WTC11 (cell line): Measurements from ENCODE around the gene UBE2H. TPM values are rescaled to one million over a fixed set of nuclear protein-coding genes. Genes with fewer than 3 reads are reported as not detected.

Source experiments
- ATAC-seq: fragments of 200-7000 bp; cut with Tn5 transposase; 2 replicates; pipeline ENCODE4 v1.10.0; 2021; ENCODE audit warnings: mild to moderate bottlenecking, moderate library complexity
- CTCF ChIA-PET: fragments of 300-600 bp; sonication (Branson Sonifier 250); formaldehyde crosslinking; loops from one replicate; lab custom pipeline; 2021; ENCODE audit warnings: antibody characterized with exemption; lab: Charles Lee
- POLR2A ChIA-PET: fragments of 350-600 bp; sonication (Branson Sonifier 250); formaldehyde crosslinking; loops from one replicate; lab custom pipeline; 2021; ENCODE audit warnings: antibody characterized with exemption; lab: Charles Lee
- DNase-seq: peaks from one replicate; pipeline ENCODE4 v3.0.0; 2021; ENCODE audit warnings: low spot score
- H3K27ac Mint-ChIP-seq: 2 replicates; pipeline ENCODE4 v1.8.0; 2021; ENCODE audit warnings: mixed read lengths
- H3K27me3 Mint-ChIP-seq: 2 replicates; pipeline ENCODE4 v1.8.0; 2021; ENCODE audit warnings: low read depth, mild to moderate bottlenecking, moderate library complexity, mixed read lengths
- H3K36me3 Mint-ChIP-seq: 2 replicates; pipeline ENCODE4 v1.8.0; 2021; ENCODE audit warnings: mixed read lengths
- H3K4me1 Mint-ChIP-seq: 2 replicates; pipeline ENCODE4 v1.8.0; 2022; ENCODE audit warnings: mixed read lengths
- H3K4me3 Mint-ChIP-seq: 2 replicates; pipeline ENCODE4 v1.8.0; 2021; ENCODE audit warnings: mild to moderate bottlenecking, moderate library complexity, mixed read lengths
- H3K9me3 Mint-ChIP-seq: 2 replicates; pipeline ENCODE4 v1.8.0; 2021; ENCODE audit warnings: mixed read lengths
- FOXK1 ChIP-seq: sonication (generic); formaldehyde crosslinking; IDR thresholded peaks from 2 replicates; pipeline ENCODE4 v1.8.0; 2022; ENCODE audit warnings: mild to moderate bottlenecking, moderate library complexity, missing genetic modification reagents
- GABPB1 ChIP-seq: sonication (generic); formaldehyde crosslinking; IDR thresholded peaks from 2 replicates; pipeline ENCODE4 v1.8.1; 2023; ENCODE audit warnings: mild to moderate bottlenecking, missing genetic modification reagents
- HMGA2 ChIP-seq: fragments of 250-450 bp; sonication (Bioruptor Pico); IDR thresholded peaks from 2 replicates; pipeline ENCODE4 v1.4.0; 2021; ENCODE audit warnings: mild to moderate bottlenecking, moderate library complexity
- MXD4 ChIP-seq: fragments of 250-450 bp; sonication (Bioruptor Pico); IDR thresholded peaks from 2 replicates; pipeline ENCODE4 v1.8.0; 2021; ENCODE audit warnings: mild to moderate bottlenecking, moderate library complexity, borderline replicate concordance
- NFATC4 ChIP-seq: fragments of 250-450 bp; sonication (Bioruptor Pico); IDR thresholded peaks from 2 replicates; pipeline ENCODE4 v1.9.0; 2021; ENCODE audit warnings: mild to moderate bottlenecking
- NFE2L1 ChIP-seq: sonication (generic); formaldehyde crosslinking; IDR thresholded peaks from 2 replicates; pipeline ENCODE4 v1.8.1; 2023; ENCODE audit warnings: missing genetic modification reagents
- NR2C2 ChIP-seq: sonication (generic); formaldehyde crosslinking; IDR thresholded peaks from 2 replicates; pipeline ENCODE4 v1.8.0; 2022; ENCODE audit warnings: mild to moderate bottlenecking, missing genetic modification reagents
- SMAD4 ChIP-seq: sonication (generic); formaldehyde crosslinking; IDR thresholded peaks from 2 replicates; pipeline ENCODE4 v1.8.0; 2022; ENCODE audit warnings: mild to moderate bottlenecking, missing genetic modification reagents
- SOX15 ChIP-seq: fragments of 250-450 bp; sonication (Bioruptor Pico); IDR thresholded peaks from 2 replicates; pipeline ENCODE4 v1.9.0; 2021; ENCODE audit warnings: mild to moderate bottlenecking
- ZBTB21 ChIP-seq: sonication (generic); formaldehyde crosslinking; IDR thresholded peaks from 2 replicates; pipeline ENCODE4 v1.8.1; 2023; ENCODE audit warnings: mild to moderate bottlenecking, missing genetic modification reagents, borderline replicate concordance
- ZNF396 ChIP-seq: fragments of 250-450 bp; sonication (Bioruptor Pico); IDR thresholded peaks from 2 replicates; pipeline ENCODE4 v1.8.0; 2021; ENCODE audit warnings: mild to moderate bottlenecking, moderate library complexity, borderline replicate concordance
- ZNF671 ChIP-seq: fragments of 250-450 bp; sonication (Bioruptor Pico); IDR thresholded peaks from 2 replicates; pipeline ENCODE4 v1.8.0; 2021; ENCODE audit warnings: mild to moderate bottlenecking
- total RNA-seq: library from RNA; stranded (reverse); gene quantifications from 3 replicates; pipeline ENCODE4 v1.2.3, GENCODE V29; 2021
- TF ChIP-seq, protein P1 (sequence below): sonication (generic); formaldehyde crosslinking; IDR thresholded peaks from 2 replicates; pipeline ENCODE4 v1.8.0; 2022; ENCODE audit warnings: mild to moderate bottlenecking, missing genetic modification reagents
- TF ChIP-seq, protein P2 (sequence below): sonication (generic); formaldehyde crosslinking; IDR thresholded peaks from 2 replicates; pipeline ENCODE4 v1.8.1; 2023; ENCODE audit warnings: mild to moderate bottlenecking, missing genetic modification reagents, moderate library complexity
- TF ChIP-seq, protein P3 (sequence below): fragments of 250-450 bp; sonication (Bioruptor Pico); IDR thresholded peaks from 2 replicates; pipeline ENCODE4 v1.8.0; 2021; ENCODE audit warnings: mild to moderate bottlenecking
- TF ChIP-seq, protein P4 (sequence below): fragments of 200-600 bp; IDR thresholded peaks from 2 replicates; pipeline ENCODE4 v1.8.0; 2022; ENCODE audit warnings: antibody characterized with exemption
- TF ChIP-seq, protein P5 (sequence below): sonication (generic); formaldehyde crosslinking; IDR thresholded peaks from 2 replicates; pipeline ENCODE4 v1.8.0; 2022; ENCODE audit warnings: mild to moderate bottlenecking, missing genetic modification reagents
- TF ChIP-seq, protein P6 (sequence below): sonication (generic); formaldehyde crosslinking; IDR thresholded peaks from 2 replicates; pipeline ENCODE4 v1.8.1; 2022; ENCODE audit warnings: low read depth, missing genetic modification reagents, borderline replicate concordance
- TF ChIP-seq, protein P7 (sequence below): sonication (generic); formaldehyde crosslinking; IDR thresholded peaks from 2 replicates; pipeline ENCODE4 v1.8.1; 2022; ENCODE audit warnings: low read depth, mild to moderate bottlenecking, moderate library complexity, missing genetic modification reagents, borderline replicate concordance
- TF ChIP-seq, protein P8 (sequence below): sonication (generic); formaldehyde crosslinking; IDR thresholded peaks from 2 replicates; pipeline ENCODE4 v1.8.0; 2022; ENCODE audit warnings: mild to moderate bottlenecking, missing genetic modification reagents

Gene UBE2H
- total RNA-seq, 1 experiment from 2014 or later, result 55.0 TPM

DNA sequence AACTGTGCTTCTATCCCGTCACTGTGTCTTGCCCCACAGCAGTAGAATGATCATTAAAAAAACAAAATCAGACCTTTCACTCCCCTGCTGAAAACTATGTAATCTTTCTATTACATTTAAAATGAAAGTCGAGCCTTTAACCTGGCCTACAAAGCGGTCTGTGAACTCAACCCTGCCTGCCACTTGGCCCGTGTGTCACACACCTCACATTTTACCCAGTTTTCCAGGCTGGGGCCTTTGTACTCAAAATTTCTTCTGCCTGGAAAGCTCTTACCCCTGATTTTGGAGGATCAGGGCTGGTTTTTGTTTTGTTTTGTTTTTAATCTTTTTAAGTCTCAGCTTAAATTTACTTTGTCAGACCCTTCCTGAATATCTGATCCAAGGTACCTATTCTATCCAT lies 82.1 kb downstream of the UBE2H start:
- ATAC-seq (no peak), DNase-seq (no peak)
- H3K4me3 Mint-ChIP-seq, result no peak overlapping the region
- ChIA-PET POLR2A (no interaction called here), CTCF (no interaction called here)
- H3K36me3 Mint-ChIP-seq, result peaks cover 14% of the 10 kb centered on the region
- H3K9me3 Mint-ChIP-seq, result peaks cover 3% of the 10 kb centered on the region; the same call in 1 of the 2 replicates
- H3K27me3 Mint-ChIP-seq, result no peaks in the 10 kb centered on the region; the same call in 1 of the 2 replicates
- peaks cover 20% of the 10 kb centered on the region for H3K4me1 Mint-ChIP-seq
- peak overlapping the region; percentile 63 for H3K27ac Mint-ChIP-seq
- TF ChIP-seq, protein P1, sequence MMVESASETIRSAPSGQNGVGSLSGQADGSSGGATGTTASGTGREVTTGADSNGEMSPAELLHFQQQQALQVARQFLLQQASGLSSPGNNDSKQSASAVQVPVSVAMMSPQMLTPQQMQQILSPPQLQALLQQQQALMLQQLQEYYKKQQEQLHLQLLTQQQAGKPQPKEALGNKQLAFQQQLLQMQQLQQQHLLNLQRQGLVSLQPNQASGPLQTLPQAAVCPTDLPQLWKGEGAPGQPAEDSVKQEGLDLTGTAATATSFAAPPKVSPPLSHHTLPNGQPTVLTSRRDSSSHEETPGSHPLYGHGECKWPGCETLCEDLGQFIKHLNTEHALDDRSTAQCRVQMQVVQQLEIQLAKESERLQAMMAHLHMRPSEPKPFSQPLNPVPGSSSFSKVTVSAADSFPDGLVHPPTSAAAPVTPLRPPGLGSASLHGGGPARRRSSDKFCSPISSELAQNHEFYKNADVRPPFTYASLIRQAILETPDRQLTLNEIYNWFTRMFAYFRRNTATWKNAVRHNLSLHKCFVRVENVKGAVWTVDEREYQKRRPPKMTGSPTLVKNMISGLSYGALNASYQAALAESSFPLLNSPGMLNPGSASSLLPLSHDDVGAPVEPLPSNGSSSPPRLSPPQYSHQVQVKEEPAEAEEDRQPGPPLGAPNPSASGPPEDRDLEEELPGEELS (CRISPR knock-in tag), result no peak
- TF ChIP-seq GABPB1 (no peak), FOXK1 (no peak), NFE2L1 (no peak), SMAD4 (CRISPR knock-in tag) (no peak), NR2C2 (CRISPR knock-in tag) (no peak), HMGA2 (CRISPR knock-in tag) (no peak), ZBTB21 (CRISPR knock-in tag) (no peak), NFATC4 (CRISPR knock-in tag) (no peak), ZNF396 (CRISPR knock-in tag) (no peak), SOX15 (CRISPR knock-in tag) (no peak), ZNF671 (CRISPR knock-in tag) (no peak)
- TF ChIP-seq, protein P2, sequence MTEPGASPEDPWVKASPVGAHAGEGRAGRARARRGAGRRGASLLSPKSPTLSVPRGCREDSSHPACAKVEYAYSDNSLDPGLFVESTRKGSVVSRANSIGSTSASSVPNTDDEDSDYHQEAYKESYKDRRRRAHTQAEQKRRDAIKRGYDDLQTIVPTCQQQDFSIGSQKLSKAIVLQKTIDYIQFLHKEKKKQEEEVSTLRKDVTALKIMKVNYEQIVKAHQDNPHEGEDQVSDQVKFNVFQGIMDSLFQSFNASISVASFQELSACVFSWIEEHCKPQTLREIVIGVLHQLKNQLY, result no peak
- TF ChIP-seq, protein P3, sequence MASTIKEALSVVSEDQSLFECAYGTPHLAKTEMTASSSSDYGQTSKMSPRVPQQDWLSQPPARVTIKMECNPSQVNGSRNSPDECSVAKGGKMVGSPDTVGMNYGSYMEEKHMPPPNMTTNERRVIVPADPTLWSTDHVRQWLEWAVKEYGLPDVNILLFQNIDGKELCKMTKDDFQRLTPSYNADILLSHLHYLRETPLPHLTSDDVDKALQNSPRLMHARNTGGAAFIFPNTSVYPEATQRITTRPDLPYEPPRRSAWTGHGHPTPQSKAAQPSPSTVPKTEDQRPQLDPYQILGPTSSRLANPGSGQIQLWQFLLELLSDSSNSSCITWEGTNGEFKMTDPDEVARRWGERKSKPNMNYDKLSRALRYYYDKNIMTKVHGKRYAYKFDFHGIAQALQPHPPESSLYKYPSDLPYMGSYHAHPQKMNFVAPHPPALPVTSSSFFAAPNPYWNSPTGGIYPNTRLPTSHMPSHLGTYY (CRISPR knock-in tag), result no peak
- TF ChIP-seq, protein P4, sequence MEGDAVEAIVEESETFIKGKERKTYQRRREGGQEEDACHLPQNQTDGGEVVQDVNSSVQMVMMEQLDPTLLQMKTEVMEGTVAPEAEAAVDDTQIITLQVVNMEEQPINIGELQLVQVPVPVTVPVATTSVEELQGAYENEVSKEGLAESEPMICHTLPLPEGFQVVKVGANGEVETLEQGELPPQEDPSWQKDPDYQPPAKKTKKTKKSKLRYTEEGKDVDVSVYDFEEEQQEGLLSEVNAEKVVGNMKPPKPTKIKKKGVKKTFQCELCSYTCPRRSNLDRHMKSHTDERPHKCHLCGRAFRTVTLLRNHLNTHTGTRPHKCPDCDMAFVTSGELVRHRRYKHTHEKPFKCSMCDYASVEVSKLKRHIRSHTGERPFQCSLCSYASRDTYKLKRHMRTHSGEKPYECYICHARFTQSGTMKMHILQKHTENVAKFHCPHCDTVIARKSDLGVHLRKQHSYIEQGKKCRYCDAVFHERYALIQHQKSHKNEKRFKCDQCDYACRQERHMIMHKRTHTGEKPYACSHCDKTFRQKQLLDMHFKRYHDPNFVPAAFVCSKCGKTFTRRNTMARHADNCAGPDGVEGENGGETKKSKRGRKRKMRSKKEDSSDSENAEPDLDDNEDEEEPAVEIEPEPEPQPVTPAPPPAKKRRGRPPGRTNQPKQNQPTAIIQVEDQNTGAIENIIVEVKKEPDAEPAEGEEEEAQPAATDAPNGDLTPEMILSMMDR, result no peak
- TF ChIP-seq, protein P5, sequence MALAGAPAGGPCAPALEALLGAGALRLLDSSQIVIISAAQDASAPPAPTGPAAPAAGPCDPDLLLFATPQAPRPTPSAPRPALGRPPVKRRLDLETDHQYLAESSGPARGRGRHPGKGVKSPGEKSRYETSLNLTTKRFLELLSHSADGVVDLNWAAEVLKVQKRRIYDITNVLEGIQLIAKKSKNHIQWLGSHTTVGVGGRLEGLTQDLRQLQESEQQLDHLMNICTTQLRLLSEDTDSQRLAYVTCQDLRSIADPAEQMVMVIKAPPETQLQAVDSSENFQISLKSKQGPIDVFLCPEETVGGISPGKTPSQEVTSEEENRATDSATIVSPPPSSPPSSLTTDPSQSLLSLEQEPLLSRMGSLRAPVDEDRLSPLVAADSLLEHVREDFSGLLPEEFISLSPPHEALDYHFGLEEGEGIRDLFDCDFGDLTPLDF, result no peak
- TF ChIP-seq, protein P6, sequence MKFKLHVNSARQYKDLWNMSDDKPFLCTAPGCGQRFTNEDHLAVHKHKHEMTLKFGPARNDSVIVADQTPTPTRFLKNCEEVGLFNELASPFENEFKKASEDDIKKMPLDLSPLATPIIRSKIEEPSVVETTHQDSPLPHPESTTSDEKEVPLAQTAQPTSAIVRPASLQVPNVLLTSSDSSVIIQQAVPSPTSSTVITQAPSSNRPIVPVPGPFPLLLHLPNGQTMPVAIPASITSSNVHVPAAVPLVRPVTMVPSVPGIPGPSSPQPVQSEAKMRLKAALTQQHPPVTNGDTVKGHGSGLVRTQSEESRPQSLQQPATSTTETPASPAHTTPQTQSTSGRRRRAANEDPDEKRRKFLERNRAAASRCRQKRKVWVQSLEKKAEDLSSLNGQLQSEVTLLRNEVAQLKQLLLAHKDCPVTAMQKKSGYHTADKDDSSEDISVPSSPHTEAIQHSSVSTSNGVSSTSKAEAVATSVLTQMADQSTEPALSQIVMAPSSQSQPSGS, result no peak

DNA sequence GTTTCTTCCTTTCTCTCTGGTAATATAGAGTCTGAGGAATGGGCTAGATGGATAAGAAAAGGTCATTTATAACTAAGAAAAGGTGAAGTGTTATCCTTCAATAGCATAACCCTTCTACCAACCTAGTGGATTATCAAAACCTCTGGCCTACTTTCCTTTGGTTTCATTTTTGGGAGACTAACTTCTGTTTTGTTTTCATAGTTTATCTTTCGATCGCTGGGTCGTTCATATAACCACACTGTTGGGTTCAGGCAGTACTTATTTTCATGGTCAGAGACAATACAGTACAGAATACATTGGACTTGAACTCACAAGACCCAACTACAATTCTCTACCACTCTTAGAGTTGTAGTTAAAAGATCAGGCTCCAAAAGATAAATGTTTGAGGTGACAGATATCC lies 86.5 kb downstream of the UBE2H start:
- H3K4me1 Mint-ChIP-seq, result peaks cover 45% of the 10 kb centered on the region
- no peak for ATAC-seq
- no peak overlapping the region for H3K27ac Mint-ChIP-seq
- H3K36me3 Mint-ChIP-seq, result peaks cover 4% of the 10 kb centered on the region
- ChIA-PET POLR2A (interaction anchor here (0.6 kb wide), 1 partner anchor 85 kb away, joined by 4 read pairs; no protein-coding TSS in a partner anchor), CTCF (interaction anchor here (1.1 to 1.2 kb wide), 2 partner anchors 37 to 145 kb away, joined by 3 to 4 read pairs; no protein-coding TSS in a partner anchor)
- H3K9me3 Mint-ChIP-seq, result peaks cover 3% of the 10 kb centered on the region; the same call in 1 of the 2 replicates
- no peak overlapping the region for H3K4me3 Mint-ChIP-seq
- TF ChIP-seq, protein P7, sequence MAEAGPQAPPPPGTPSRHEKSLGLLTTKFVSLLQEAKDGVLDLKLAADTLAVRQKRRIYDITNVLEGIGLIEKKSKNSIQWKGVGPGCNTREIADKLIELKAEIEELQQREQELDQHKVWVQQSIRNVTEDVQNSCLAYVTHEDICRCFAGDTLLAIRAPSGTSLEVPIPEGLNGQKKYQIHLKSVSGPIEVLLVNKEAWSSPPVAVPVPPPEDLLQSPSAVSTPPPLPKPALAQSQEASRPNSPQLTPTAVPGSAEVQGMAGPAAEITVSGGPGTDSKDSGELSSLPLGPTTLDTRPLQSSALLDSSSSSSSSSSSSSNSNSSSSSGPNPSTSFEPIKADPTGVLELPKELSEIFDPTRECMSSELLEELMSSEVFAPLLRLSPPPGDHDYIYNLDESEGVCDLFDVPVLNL (CRISPR knock-in tag), result no peak
- TF ChIP-seq, protein P8, sequence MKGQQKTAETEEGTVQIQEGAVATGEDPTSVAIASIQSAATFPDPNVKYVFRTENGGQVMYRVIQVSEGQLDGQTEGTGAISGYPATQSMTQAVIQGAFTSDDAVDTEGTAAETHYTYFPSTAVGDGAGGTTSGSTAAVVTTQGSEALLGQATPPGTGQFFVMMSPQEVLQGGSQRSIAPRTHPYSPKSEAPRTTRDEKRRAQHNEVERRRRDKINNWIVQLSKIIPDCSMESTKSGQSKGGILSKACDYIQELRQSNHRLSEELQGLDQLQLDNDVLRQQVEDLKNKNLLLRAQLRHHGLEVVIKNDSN (CRISPR knock-in tag), result no peak
- TF ChIP-seq ZNF671 (CRISPR knock-in tag), result no peak
- no peak for TF ChIP-seq MXD4 (CRISPR knock-in tag)
- no peak for DNase-seq
- H3K27me3 Mint-ChIP-seq, result no peaks in the 10 kb centered on the region; the same call in 1 of the 2 replicates
